EH (cell line): ENCODE results near the gene RASA1.
"Not testable (repeated sequence)": the region's sequence is repeated elsewhere in the genome, so short reads cannot be mapped to it uniquely, and the experiment has no call there.

Source experiments
- DNase-seq: peaks from one replicate; pipeline ENCODE4 v3.0.0-alpha.2; 2015; ENCODE audit warnings: low read depth

RASA1 gene

DNA sequence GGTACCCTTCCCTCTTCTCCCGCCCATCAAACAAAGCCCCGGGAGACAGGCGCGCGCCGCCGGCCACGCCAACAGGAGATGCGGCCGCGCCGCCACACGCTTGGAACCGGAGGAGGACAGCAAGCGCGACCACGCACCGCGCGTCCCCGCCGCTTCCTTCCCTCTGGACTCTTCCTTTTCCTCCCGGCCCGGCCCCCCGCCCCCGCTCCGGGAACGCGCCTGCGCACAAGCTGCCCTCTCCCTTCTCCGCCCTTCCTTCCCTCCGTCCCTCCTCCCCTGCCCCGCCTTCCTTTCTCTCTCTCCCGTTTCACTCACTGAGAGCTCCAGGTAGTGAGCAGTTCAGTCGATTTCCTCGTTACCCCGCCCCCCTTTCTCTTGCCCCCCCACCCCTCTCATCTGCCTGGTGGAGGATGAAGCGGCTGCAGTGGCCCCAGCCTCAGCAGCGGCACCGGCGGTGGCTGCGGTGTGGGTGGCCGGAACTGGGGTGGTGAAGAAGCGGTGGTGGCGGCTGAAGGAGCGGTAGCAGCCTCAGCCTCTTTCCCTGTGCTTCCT, at the start of gene RASA1:
RASA1 (plus strand) TSS at position 310 of the 552 bp plus-strand sequence. CDS start 569 bp downstream, outside the sequence.
- peak; percentile 93 for DNase-seq

GRCh38 chr5:87229780-87230179, 37.9 kb upstream of the RASA1 start:
- peak; percentile 57 for DNase-seq

DNA sequence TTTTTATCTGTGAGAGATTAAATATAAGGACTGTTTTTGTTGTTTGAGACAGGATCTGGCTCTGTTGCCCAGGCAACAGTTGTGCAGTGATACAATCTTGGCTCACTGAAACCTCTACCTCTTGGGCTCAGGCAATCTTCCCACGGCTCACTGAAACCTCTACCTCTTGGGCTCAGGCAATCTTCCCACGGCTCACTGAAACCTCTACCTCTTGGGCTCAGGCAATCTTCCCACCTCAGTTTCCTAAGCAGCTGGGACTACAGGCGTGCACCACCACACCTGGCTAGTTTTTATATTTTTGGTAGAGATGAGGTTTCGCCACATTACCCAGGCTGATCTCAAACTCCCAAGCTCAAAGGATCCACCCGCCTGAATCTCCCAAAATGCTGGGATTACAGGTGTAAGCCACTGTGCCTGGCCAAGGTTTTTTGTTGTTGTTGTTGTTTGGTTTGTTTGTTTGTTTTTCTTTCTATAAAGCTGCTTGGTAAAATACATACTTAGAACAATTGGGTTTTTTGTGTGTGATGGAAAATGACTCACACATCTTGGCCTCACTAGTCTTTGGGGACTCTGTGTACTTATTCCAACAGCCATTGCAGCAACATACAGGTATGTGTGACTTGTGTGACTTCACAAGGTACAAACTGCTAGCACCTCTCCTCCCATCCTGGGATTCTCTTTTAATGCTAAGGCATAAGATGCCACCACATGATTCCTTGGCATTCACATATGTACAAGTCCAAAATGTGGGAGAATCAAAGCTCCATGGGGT, 36.5 kb upstream of the RASA1 start:
- DNase-seq: no peak

GRCh38 chr5:87233143-87233542, 34.5 kb upstream of the RASA1 start:
- DNase-seq: no peak

- no peak for DNase-seq
Observed at GRCh38 chr5:87241555-87241954, 26.1 kb upstream of the RASA1 start.

- DNase-seq: no peak
Observed at GRCh38 chr5:87242242-87242641, 25.4 kb upstream of the RASA1 start.

DNA sequence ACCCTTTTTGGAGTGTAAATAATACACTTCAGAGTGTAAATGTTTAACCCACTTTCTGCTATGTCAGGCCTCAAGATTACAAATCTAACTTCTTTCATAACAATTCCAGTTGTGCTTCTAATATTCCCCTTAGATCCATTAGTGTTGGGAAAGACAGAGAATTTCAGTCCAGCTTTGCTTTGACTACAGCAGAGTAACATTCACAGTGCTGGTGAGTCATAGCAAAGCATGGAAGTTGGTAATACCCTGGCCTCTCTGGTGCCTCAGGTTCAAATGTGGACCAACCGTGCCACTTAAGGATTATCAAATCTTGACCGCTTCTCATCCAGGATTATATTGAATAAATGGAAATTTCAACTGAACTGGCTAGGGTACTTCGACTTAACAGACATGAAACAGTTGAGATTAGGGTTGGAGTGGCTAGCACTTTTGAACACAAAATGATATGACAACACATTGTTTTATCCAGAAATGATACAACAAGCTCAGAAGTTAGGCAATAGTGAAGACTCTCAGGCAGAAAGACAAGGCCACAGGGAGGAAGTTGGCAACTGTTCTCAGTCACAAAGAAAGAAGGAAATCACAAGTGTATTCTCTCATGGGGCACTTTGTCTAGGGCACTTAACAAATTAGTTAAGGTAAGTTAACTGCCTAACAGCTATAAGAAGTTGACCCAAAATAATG, 24.4 kb upstream of the RASA1 start:
- peak; percentile 67 for DNase-seq

GRCh38 chr5:87245451-87245850, 22.2 kb upstream of the RASA1 start:
- no peak for DNase-seq

- no peak for DNase-seq
Observed at GRCh38 chr5:87246061-87246460, 21.6 kb upstream of the RASA1 start.

DNA sequence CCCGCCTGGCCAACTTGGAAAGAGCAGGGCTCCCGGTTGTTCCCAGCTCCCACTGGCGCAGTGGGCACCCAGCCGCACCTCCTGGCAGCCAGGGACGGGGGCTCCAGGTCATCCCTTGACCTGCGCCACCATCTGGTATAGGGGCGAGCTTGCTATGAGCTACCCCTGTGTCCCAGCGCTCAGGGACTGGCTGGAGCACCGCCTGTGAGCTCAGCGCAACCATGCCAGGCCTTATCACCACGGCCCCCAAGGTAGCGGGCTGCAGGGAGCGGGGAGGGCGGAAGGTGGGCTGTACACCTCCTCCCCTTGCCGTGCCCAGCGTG, 15.4 kb upstream of the RASA1 start:
- DNase-seq: no peak

DNA sequence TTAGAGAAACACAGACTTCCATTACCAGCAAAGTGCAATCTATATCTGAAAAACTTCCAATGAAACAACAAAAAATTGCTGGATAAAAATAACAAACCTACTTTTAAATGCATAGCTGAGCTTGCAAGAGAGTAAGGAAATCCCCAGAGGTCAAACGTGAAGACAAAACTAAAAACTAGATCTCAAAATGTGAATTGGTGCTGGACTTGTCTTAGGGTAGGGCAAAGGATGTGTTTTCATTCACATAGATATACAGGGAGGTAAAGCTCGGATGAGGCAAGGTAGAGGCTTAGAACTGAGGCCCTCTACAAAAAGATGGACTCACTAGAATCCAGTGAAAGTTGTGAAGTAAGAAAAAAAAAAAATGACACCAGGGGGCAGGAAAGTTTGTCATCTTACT, 13.6 kb upstream of the RASA1 start:
- DNase-seq: no peak

- DNase-seq: no peak
Observed at GRCh38 chr5:87258507-87258906, 9.2 kb upstream of the RASA1 start.

DNA sequence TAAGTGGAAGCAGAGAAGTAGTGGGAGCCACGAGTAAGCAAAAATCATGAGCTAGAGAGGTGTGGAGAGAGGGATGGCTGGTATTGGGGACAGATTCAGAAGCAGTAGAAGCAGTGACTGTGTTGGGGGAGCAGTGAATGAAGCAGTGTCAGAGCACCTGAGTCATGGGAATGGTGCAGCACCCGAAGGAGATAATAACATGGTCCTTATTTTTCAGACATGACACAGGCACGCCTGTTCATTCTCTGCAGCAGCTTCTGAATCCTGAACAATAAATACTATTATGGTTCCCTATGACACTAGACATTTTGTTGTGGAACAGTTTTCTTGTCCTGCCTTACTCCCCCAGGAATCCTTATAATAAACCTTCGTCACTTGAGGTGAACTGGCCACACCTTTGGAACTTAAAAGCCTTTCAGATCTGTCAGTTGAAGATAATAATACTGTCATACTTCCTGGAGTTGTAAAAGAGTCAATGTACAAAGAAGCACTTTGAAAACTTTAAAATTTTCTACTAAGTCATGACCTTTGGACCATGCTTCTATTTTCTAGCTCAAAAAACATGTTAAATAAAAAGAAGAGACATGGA, 7.0 kb upstream of the RASA1 start:
- no peak for DNase-seq

DNA sequence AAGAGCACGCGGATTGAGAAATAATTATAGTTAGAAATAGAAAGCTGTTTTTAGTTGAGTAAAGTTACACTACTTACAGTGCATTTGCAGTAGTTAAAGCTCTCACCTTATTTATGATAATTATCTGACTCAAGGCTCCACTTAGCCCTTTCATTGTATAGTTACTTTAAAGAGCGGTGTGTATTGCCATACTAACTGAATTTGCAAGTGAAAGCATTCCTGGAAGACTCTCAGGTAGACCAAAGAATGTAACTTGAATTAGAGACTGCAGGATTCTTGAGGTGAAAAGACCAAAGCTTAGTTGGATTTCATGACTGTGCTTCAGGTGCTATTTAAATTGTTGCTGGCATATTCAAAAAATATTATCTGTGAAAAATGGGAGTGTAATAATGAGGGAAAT, 4.2 kb upstream of the RASA1 start:
- DNase-seq: no peak

GRCh38 chr5:87266914-87267573, 639 bp upstream of the RASA1 start:
- DNase-seq: no peak

- DNase-seq: peak; percentile 56
Observed at GRCh38 chr5:87268126-87268969, 665 bp downstream of the RASA1 start.

DNA sequence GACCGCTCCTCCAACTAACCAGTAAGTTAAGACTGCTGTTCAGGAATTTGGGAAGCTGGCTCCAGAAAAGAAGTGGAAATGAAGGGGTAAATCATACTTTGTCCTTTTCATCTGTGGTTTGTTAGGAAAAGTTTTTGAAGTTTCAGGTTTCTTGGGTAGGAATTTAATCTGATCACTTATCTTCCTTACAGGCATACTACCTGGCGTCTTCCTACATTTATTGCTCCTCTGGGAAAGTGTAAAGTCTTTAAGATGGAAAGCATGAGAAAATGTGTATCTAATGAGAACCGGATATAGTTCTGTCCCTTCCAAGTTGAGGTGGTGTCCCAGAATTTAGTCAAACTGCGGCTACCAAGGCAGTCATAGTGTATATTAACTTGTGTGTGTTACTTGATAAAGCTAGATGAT, 1.3 kb downstream of the RASA1 start:
- peak; percentile 21 for DNase-seq

- DNase-seq: not testable (repeated sequence)
Observed at GRCh38 chr5:87270888-87271287, 3.2 kb downstream of the RASA1 start.

GRCh38 chr5:87276655-87277054, 9.0 kb downstream of the RASA1 start:
- DNase-seq: no peak

DNA sequence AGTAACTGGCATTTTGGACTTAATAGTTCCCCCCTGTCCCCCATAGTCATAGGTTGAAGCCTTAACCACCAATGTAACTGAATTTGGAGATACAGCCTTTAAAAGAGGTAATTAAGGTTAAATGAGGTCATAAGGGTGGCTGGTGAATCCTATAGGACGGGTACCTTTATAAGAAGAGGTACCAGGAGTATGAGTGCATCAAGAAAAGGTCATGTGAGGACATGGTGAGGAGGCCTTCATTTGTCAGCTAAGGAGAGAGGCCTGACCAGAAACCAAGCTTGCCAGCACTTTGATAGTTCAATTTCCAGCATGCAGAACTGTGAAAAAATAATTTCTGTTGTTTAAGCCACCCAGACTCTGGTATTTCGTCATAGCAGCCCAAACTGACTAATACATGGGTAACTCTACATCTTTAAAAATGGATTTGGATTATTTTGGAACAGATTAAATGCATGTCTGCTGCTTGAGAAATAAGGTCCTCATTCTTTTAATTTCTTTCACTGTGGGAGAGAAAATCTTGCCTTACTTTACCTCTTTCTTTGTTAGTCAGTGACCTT, 9.7 kb downstream of the RASA1 start:
- DNase-seq: peak; percentile 38

GRCh38 chr5:87278590-87279100, 11.0 kb downstream of the RASA1 start:
- no peak for DNase-seq
